HCT116 (cell line): ENCODE data around the gene FANCD2. TPM values are rescaled to one million over a fixed set of nuclear protein-coding genes. Genes with fewer than 3 reads are reported as not detected.

Source experiments
- ATAC-seq: fragments of 200-7000 bp; cut with Tn5 transposase; 2 replicates; pipeline ENCODE4 v1.9.1; 2020; ENCODE audit warnings: mild to moderate bottlenecking, moderate library complexity
- BruUV-seq: library from RNA; stranded (reverse); fragments of 400-500 nt; replicated peaks from 2 replicates; lab custom pipeline; 2021; lab: Mats Ljungman, UMichigan
- CTCF ChIA-PET: fragments of 300-600 bp; sonication (Branson Sonifier 250); formaldehyde crosslinking; loops from one replicate; lab custom pipeline; 2021; ENCODE audit warnings: antibody characterized with exemption; lab: Charles Lee
- POLR2A ChIA-PET: fragments of 300-600, 350-600 bp; sonication (Branson Sonifier 250); formaldehyde crosslinking; loops from one replicate; lab custom pipeline; 2021; ENCODE audit warnings: antibody characterized with exemption; lab: Charles Lee
- RAD21 ChIA-PET, 2 experiments: fragments of 300-600 bp; sonication (Branson Sonifier 250); formaldehyde crosslinking; loops; one replicate each; lab custom pipeline; 2023; ENCODE audit warnings: low total read pairs in 2 of 2; ENCODE audit not compliant: uncharacterized antibody in 2 of 2, unreplicated experiment in 2 of 2, low non-redundant PET in 1 of 2; lab: Charles Lee
- DNase-seq: peaks from one replicate; pipeline ENCODE4 v3.0.0-alpha.2; 2010; ENCODE audit warnings: low read depth, low spot score
- H2AFZ ChIP-seq: fragments of 200-600 bp; shearing (Covaris generic), sonication (generic); 2 replicates; pipeline ENCODE4 v1.6.1; 2017; ENCODE audit warnings: low read depth, mixed run types, mixed read lengths, antibody characterized with exemption, low read length; ENCODE audit not compliant: poor library complexity, severe bottlenecking
- H3K27ac ChIP-seq: 2 replicates; pipeline ENCODE4 v1.5.1; 2012; ENCODE audit warnings: low read depth, low read length
- H3K27me3 ChIP-seq: fragments of 200-600 bp; sonication (generic); 2 replicates; pipeline ENCODE4 v1.6.1; 2016; ENCODE audit warnings: mixed run types, low read length, mixed read lengths; ENCODE audit not compliant: insufficient read depth
- H3K36me3 ChIP-seq, 2 experiments: fragments of 200-500 bp in 1 of 2; fragments of 200-600 bp in 1 of 2; sonication (Bioruptor generic) in 1 of 2; sonication (generic) in 1 of 2; 2 replicates each; pipeline versions ENCODE4 v1.5.1 to v1.6.1; 2014 to 2016; ENCODE audit warnings: low read length in 2 of 2, inconsistent platforms in 1 of 2, mixed read lengths in 1 of 2, mixed run types in 1 of 2; ENCODE audit not compliant: insufficient read depth in 2 of 2, control insufficient read depth in 1 of 2
- H3K4me1 ChIP-seq, 2 experiments: fragments of 200-600 bp in 1 of 2; sonication (generic) in 1 of 2; 2 replicates each; pipeline versions ENCODE4 v1.5.1 to v1.6.1; 2012 to 2017; ENCODE audit warnings: low read length in 2 of 2, inconsistent platforms in 1 of 2, mild to moderate bottlenecking in 1 of 2, mixed read lengths in 1 of 2, mixed run types in 1 of 2, moderate library complexity in 1 of 2; ENCODE audit not compliant: insufficient read depth in 2 of 2, control insufficient read depth in 1 of 2
- H3K4me2 ChIP-seq: fragments of 200-600 bp; sonication (generic); 2 replicates; pipeline ENCODE4 v1.6.1; 2017; ENCODE audit warnings: mixed run types, low read length, mixed read lengths
- H3K4me3 ChIP-seq, 2 experiments: fragments of 200-600 bp in 1 of 2; sonication (generic) in 1 of 2; replicated peaks in 1 of 2; 2 replicates each; pipeline ENCODE4 v1.5.1; 2011 to 2016; ENCODE audit warnings: low read length in 2 of 2, control low read depth in 1 of 2, low read depth in 1 of 2, mild to moderate bottlenecking in 1 of 2, mixed read lengths in 1 of 2, mixed run types in 1 of 2
- H3K79me2 ChIP-seq: fragments of 200-600 bp; sonication (generic); 2 replicates; pipeline ENCODE4 v1.6.1; 2017; ENCODE audit warnings: mild to moderate bottlenecking, mixed run types, low read length, moderate library complexity, mixed read lengths; ENCODE audit not compliant: insufficient read depth
- H3K9ac ChIP-seq: fragments of 200-600 bp; sonication (generic); 2 replicates; pipeline ENCODE4 v1.6.1; 2016; ENCODE audit warnings: low read length, mixed read lengths
- H3K9me2 ChIP-seq: fragments of 200-600 bp; sonication (generic), shearing (Covaris generic); 2 replicates; pipeline ENCODE4 v1.6.1; 2017; ENCODE audit warnings: mixed run types, mild to moderate bottlenecking, moderate library complexity; ENCODE audit not compliant: insufficient read depth
- H3K9me3 ChIP-seq, 2 experiments: fragments of 200-500 bp in 1 of 2; fragments of 200-600 bp in 1 of 2; sonication (Bioruptor generic) in 1 of 2; sonication (generic) in 1 of 2; 2 replicates each; pipeline ENCODE4 v1.6.1; 2014 to 2017; ENCODE audit warnings: low read length in 2 of 2, mixed read lengths in 2 of 2, inconsistent platforms in 1 of 2, low read depth in 1 of 2, mild to moderate bottlenecking in 1 of 2, mixed run types in 1 of 2, moderate library complexity in 1 of 2; ENCODE audit not compliant: control insufficient read depth in 1 of 2, insufficient read depth in 1 of 2
- H4K20me1 ChIP-seq: fragments of 200-600 bp; sonication (generic), shearing (Covaris generic); 2 replicates; pipeline ENCODE4 v1.6.1; 2017; ENCODE audit warnings: mixed run types, mild to moderate bottlenecking, moderate library complexity; ENCODE audit not compliant: insufficient read depth
- ATF3 ChIP-seq: IDR thresholded peaks from 2 replicates; pipeline ENCODE4 v1.6.1; 2012
- CBX3 ChIP-seq: IDR thresholded peaks from 2 replicates; pipeline ENCODE4 v1.6.1; 2012; ENCODE audit warnings: low read depth
- CEBPB ChIP-seq: IDR thresholded peaks from 2 replicates; pipeline ENCODE4 v1.6.1; 2012; ENCODE audit warnings: low read depth
- EGR1 ChIP-seq: IDR thresholded peaks from 2 replicates; pipeline ENCODE4 v1.6.1; 2012; ENCODE audit warnings: low read depth
- ELF1 ChIP-seq: IDR thresholded peaks from 2 replicates; pipeline ENCODE4 v1.6.1; 2012; ENCODE audit warnings: low read depth, borderline replicate concordance
- EZH2phosphoT487 ChIP-seq: fragments of 200-600 bp; IDR thresholded peaks from 2 replicates; pipeline ENCODE4 v1.6.1; 2018; ENCODE audit warnings: antibody characterized with exemption, borderline replicate concordance
- POLR2A ChIP-seq: IDR thresholded peaks from 2 replicates; pipeline ENCODE4 v1.7.0; 2011; ENCODE audit warnings: borderline replicate concordance; ENCODE audit not compliant: insufficient read depth, insufficient read length; ENCODE audit errors: extremely low read depth
- RAD21 ChIP-seq: IDR thresholded peaks from 2 replicates; pipeline ENCODE4 v1.6.1; 2012; ENCODE audit warnings: low read depth, mild to moderate bottlenecking
- SRF ChIP-seq: IDR thresholded peaks from 2 replicates; pipeline ENCODE4 v1.6.1; 2012; ENCODE audit warnings: low read depth
- TCF7L2 ChIP-seq: IDR thresholded peaks from 2 replicates; pipeline ENCODE4 v1.7.0; 2011; ENCODE audit warnings: borderline replicate concordance, inconsistent platforms; ENCODE audit not compliant: insufficient read depth, insufficient read length; ENCODE audit errors: extremely low read depth
- ZNF274 ChIP-seq: fragments of 200-500 bp; sonication (Bioruptor generic); IDR thresholded peaks from 2 replicates; pipeline ENCODE4 v1.6.1; 2014; ENCODE audit warnings: mild to moderate bottlenecking, low read depth, low read length, inconsistent platforms
- intact Hi-C: fragments of 100-400 bp; cut with micrococcal nuclease; formaldehyde crosslinking; loops from 2 replicates; pipeline ENCODE4 v1.10.0; 2022
- total RNA-seq: library from RNA; stranded (reverse); gene quantifications from one replicate; pipeline ENCODE4 v1.2.1, GENCODE V29; 2021; ENCODE audit not compliant: unreplicated experiment
- TF ChIP-seq, protein P1 (sequence below): IDR thresholded peaks from 2 replicates; pipeline ENCODE4 v1.6.1; 2012
- TF ChIP-seq, protein P2 (sequence below), 3 experiments: fragments of 200-600 bp in 1 of 3; sonication (generic) in 1 of 3; IDR thresholded peaks in 2 of 3; conservative IDR thresholded peaks in 1 of 3; 2 replicates each; pipeline ENCODE4 v1.5.1; 2012 to 2017; ENCODE audit warnings: low read depth in 2 of 3, low read length in 2 of 3, antibody characterized with exemption in 1 of 3, borderline replicate concordance in 1 of 3, control low read depth in 1 of 3, mild to moderate bottlenecking in 1 of 3, mixed read lengths in 1 of 3, mixed run types in 1 of 3, moderate library complexity in 1 of 3; ENCODE audit not compliant: insufficient read depth in 1 of 3

The FANCD2 gene
- total RNA-seq, 1 experiment from 2014 or later: 50.0 TPM

DNA sequence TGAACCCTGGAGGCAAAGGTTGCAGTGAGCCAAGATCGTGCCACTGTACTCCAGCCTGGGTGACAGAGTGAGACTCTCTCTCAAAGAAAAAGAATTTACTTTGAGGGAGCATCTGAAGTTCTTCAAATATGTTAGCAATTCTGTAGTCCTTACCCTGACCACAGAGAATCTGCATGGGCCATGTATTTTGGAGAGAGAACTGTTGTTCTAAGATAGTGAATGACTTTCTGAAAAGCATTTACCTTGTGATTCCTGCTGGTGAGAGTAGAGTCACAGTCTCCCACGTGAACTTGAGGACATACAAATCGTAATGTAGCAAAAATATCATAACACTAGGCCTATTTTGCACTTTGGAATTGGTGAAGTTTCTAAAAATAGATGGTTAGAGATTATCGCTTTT is 93.1 kb downstream of the FANCD2 start (continued):
- TF ChIP-seq EGR1: no peak
- no peak for TF ChIP-seq ATF3

DNA sequence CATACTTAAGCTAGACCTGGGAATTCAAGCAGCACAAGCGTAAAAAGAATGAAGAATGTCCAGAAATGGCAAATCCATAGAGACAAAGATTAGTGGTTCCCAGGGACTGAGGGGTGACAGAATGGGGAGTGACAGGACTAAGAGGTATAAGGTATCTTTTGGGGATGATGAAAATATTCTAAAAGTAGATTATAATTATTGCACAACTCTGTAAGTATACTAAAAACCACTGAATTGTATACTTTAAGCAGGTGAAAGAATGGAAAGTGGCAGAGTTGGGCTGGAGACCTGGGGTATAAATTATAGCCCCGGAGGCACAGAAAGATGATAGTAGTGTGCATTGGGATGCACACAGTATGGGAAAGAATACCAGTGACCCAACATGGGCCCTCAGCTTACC is 94.8 kb downstream of the FANCD2 start:
- no peak overlapping the region for H3K27ac ChIP-seq
- H3K36me3 ChIP-seq: peaks cover 12 to 18% of the 10 kb centered on the region in 2 experiments; a peak in 3 of 4 replicates
- no peak overlapping the region for H3K4me2 ChIP-seq
- no peaks in the 10 kb centered on the region for H3K9me2 ChIP-seq
- ChIA-PET RAD21 (no interaction called here), POLR2A (no interaction called here), CTCF (no interaction called here)
- H3K4me1 ChIP-seq: peaks cover 8 to 9% of the 10 kb centered on the region in 2 experiments; a peak in 3 of 4 replicates
- no peaks in the 10 kb centered on the region for H3K27me3 ChIP-seq
- peaks cover 6% of the 10 kb centered on the region; the same call in 1 of the 2 replicates for H4K20me1 ChIP-seq
- DNase-seq (no peak), ATAC-seq (no peak)
- TF ChIP-seq CBX3: no peak
- TF ChIP-seq RAD21: no peak
- no peak for TF ChIP-seq ZNF274
- no peak for TF ChIP-seq ELF1
- TF ChIP-seq EZH2phosphoT487: no peak
- TF ChIP-seq TCF7L2: no peak
- TF ChIP-seq CEBPB: no peak
- TF ChIP-seq SRF: no peak
- TF ChIP-seq, protein P1, sequence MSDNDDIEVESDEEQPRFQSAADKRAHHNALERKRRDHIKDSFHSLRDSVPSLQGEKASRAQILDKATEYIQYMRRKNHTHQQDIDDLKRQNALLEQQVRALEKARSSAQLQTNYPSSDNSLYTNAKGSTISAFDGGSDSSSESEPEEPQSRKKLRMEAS: no peak
- TF ChIP-seq POLR2A: no peak
- TF ChIP-seq, protein P2, sequence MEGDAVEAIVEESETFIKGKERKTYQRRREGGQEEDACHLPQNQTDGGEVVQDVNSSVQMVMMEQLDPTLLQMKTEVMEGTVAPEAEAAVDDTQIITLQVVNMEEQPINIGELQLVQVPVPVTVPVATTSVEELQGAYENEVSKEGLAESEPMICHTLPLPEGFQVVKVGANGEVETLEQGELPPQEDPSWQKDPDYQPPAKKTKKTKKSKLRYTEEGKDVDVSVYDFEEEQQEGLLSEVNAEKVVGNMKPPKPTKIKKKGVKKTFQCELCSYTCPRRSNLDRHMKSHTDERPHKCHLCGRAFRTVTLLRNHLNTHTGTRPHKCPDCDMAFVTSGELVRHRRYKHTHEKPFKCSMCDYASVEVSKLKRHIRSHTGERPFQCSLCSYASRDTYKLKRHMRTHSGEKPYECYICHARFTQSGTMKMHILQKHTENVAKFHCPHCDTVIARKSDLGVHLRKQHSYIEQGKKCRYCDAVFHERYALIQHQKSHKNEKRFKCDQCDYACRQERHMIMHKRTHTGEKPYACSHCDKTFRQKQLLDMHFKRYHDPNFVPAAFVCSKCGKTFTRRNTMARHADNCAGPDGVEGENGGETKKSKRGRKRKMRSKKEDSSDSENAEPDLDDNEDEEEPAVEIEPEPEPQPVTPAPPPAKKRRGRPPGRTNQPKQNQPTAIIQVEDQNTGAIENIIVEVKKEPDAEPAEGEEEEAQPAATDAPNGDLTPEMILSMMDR (IDR thresholded peaks at IDR 0.05 in 2 of 3, conservative IDR thresholded peaks at IDR 0.05 in 1 of 3; ENCODE audit: borderline replicate concordance in 1 of 3, insufficient read depth in 1 of 3, low read depth in 2 of 3, low read length in 2 of 3): no peak
- no peak for TF ChIP-seq ATF3
- peaks cover 88% of the 10 kb centered on the region for H3K79me2 ChIP-seq
- H3K9me3 ChIP-seq: no peaks in the 10 kb centered on the region
- H2AFZ ChIP-seq: no peak overlapping the region
- no TSS peak for BruUV-seq
- intact Hi-C loops: no loop called here
- no peak overlapping the region for H3K4me3 ChIP-seq
- no peak overlapping the region for H3K9ac ChIP-seq
